CD14-positive monocyte (primary cell): ENCODE measurements around the gene TBC1D5. TPM values are rescaled to one million over a fixed set of nuclear protein-coding genes. Genes with fewer than 3 reads are reported as not detected.

ENCODE experiments used
- DNase-seq, 3 donors: peaks; one replicate each; pipeline ENCODE4 v3.0.0-alpha.2; 2011 to 2022
- H2AFZ ChIP-seq: 2 replicates; pipeline ENCODE4 v1.6.0; 2012; ENCODE audit warnings: mild to moderate bottlenecking, low read depth, low read length, inconsistent platforms; ENCODE audit not compliant: insufficient read depth, poor library complexity, severe bottlenecking
- H3K27ac ChIP-seq, 2 donors: 1 replicate in 1 of 2; 2 replicates in 1 of 2; pipeline ENCODE4 v1.5.1; 2012 to 2013; ENCODE audit warnings: low read length in 2 of 2, control low read depth in 1 of 2, inconsistent platforms in 1 of 2, low read depth in 1 of 2, mild to moderate bottlenecking in 1 of 2
- H3K27me3 ChIP-seq, 2 donors: one replicate each; pipeline versions ENCODE4 v1.6.0 to v1.6.1; 2011 to 2013; ENCODE audit warnings: low read length in 2 of 2; ENCODE audit not compliant: control insufficient read depth in 2 of 2, insufficient read depth in 2 of 2
- H3K36me3 ChIP-seq, 2 donors: replicated peaks in 1 of 2; 1 replicate in 1 of 2; 2 replicates in 1 of 2; pipeline versions ENCODE4 v1.5.1 to v1.6.1; 2012 to 2013; ENCODE audit warnings: low read length in 2 of 2, control low read depth in 1 of 2, inconsistent platforms in 1 of 2, mild to moderate bottlenecking in 1 of 2; ENCODE audit not compliant: insufficient read depth in 2 of 2, control insufficient read depth in 1 of 2
- H3K4me1 ChIP-seq, 2 donors: 1 replicate in 1 of 2; 2 replicates in 1 of 2; pipeline versions ENCODE4 v1.5.1 to v1.6.1; 2012 to 2013; ENCODE audit warnings: low read length in 2 of 2, control low read depth in 1 of 2, inconsistent platforms in 1 of 2, mild to moderate bottlenecking in 1 of 2, moderate library complexity in 1 of 2; ENCODE audit not compliant: insufficient read depth in 2 of 2, control insufficient read depth in 1 of 2
- H3K4me2 ChIP-seq: replicated peaks from 2 replicates; pipeline ENCODE3; 2012; ENCODE audit warnings: low read length, moderate library complexity, mild to moderate bottlenecking; ENCODE audit not compliant: poor library complexity, severe bottlenecking; ENCODE audit errors: extremely low read depth
- H3K4me3 ChIP-seq, 3 experiments: fragments of 200-600 bp in 1 of 3; sonication (generic) in 1 of 3; replicated peaks in 1 of 3; 1 replicate in 2 of 3; 2 replicates in 1 of 3; pipeline ENCODE4 v1.5.1; 2011 to 2013; ENCODE audit warnings: low read length in 3 of 3, mild to moderate bottlenecking in 3 of 3, control low read depth in 2 of 3, low read depth in 2 of 3, inconsistent platforms in 1 of 3, moderate library complexity in 1 of 3
- H3K79me2 ChIP-seq: 2 replicates; pipeline ENCODE4 v1.6.0; 2012; ENCODE audit warnings: mild to moderate bottlenecking, control low read depth, inconsistent platforms, low read length, moderate library complexity; ENCODE audit not compliant: insufficient read depth
- H3K9ac ChIP-seq: 2 replicates; pipeline ENCODE4 v1.6.0; 2017; ENCODE audit warnings: low read length, mild to moderate bottlenecking; ENCODE audit not compliant: insufficient read depth, poor library complexity, severe bottlenecking
- H3K9me3 ChIP-seq, 2 donors: replicated peaks in 1 of 2; 1 replicate in 1 of 2; 2 replicates in 1 of 2; pipeline versions ENCODE4 v1.5.1 to v1.6.1; 2012 to 2013; ENCODE audit warnings: low read length in 2 of 2, control low read depth in 1 of 2; ENCODE audit not compliant: control insufficient read depth in 1 of 2, insufficient read depth in 1 of 2
- H4K20me1 ChIP-seq: 2 replicates; pipeline ENCODE4 v1.6.0; 2012; ENCODE audit warnings: mild to moderate bottlenecking, low read length, control low read depth, moderate library complexity; ENCODE audit not compliant: insufficient read depth
- H3K27ac Mint-ChIP-seq, 7 donors: one replicate each; pipeline ENCODE4 v1.8.0; 2020; ENCODE audit warnings: mild to moderate bottlenecking in 7 of 7, mixed read lengths in 7 of 7, moderate library complexity in 6 of 7, inconsistent platforms in 2 of 7
- H3K27me3 Mint-ChIP-seq, 3 donors: one replicate each; pipeline ENCODE4 v1.8.0; 2021 to 2022; ENCODE audit warnings: low read depth in 3 of 3, mild to moderate bottlenecking in 3 of 3, mixed read lengths in 3 of 3, moderate library complexity in 3 of 3, inconsistent platforms in 1 of 3
- H3K36me3 Mint-ChIP-seq, 2 donors: one replicate each; pipeline ENCODE4 v1.8.0; 2020; ENCODE audit warnings: mixed read lengths in 2 of 2, inconsistent platforms in 1 of 2, mild to moderate bottlenecking in 1 of 2
- H3K4me1 Mint-ChIP-seq: one replicate; pipeline ENCODE4 v1.8.0; 2020; ENCODE audit warnings: mild to moderate bottlenecking, mixed read lengths
- H3K4me3 Mint-ChIP-seq, 2 donors: one replicate each; pipeline ENCODE4 v1.8.0; 2020; ENCODE audit warnings: mild to moderate bottlenecking in 2 of 2, mixed read lengths in 2 of 2, moderate library complexity in 1 of 2
- H3K9me3 Mint-ChIP-seq, 7 donors: one replicate each; pipeline ENCODE4 v1.8.0; 2020 to 2022; ENCODE audit warnings: mixed read lengths in 7 of 7, mild to moderate bottlenecking in 6 of 7, moderate library complexity in 6 of 7, inconsistent platforms in 2 of 7
- CTCF ChIP-seq: fragments of 200-600 bp; IDR thresholded peaks from one replicate; pipeline ENCODE4 v1.8.0; 2022; ENCODE audit warnings: antibody characterized with exemption, mild to moderate bottlenecking
- WGBS: methylation state at CpG from one replicate; pipeline ENCODE4 v1.1.5; 2013; ENCODE audit warnings: missing lambda C conversion rate; ENCODE audit not compliant: insufficient coverage; 5-methylcytosine and 5-hydroxymethylcytosine counted together
- intact Hi-C, 2 donors: fragments of 100-400 bp; cut with micrococcal nuclease; formaldehyde crosslinking; loops; one replicate each; pipeline versions ENCODE4 v1.15.0 to v1.15.1; 2023
- polyA plus RNA-seq, 3 donors: library from polyadenylated mRNA; depleted of rRNA in 1 of 3; unstranded in 2 of 3; stranded (reverse) in 1 of 3; fragments of 300-500 nt in 2 of 3; fragments of >200 nt in 1 of 3; fragmentation: Illumina TruSeq in 2 of 3; gene quantifications; 1 replicate in 2 of 3; 2 replicates in 1 of 3; pipeline ENCODE4 v1.2.3, GENCODE V29; 2012 to 2021

TBC1D5 gene
- polyA plus RNA-seq, 3 donors, result 17.6 to 35.3 (median 21.0) TPM

GRCh38 chr3:17155951-17156350, 586.5 kb downstream of the TBC1D5 start:
- Histone ChIP-seq H3K9ac (no peak overlapping the region), H3K4me3 (no peak overlapping the region), H3K36me3 (peaks cover 62 to 81% of the 10 kb centered on the region in 2 donors), H3K4me2 (no peak overlapping the region), H3K9me3 (peaks cover 18 to 42% of the 10 kb centered on the region in 2 donors), H2AFZ (no peak overlapping the region), H3K79me2 (no peaks in the 10 kb centered on the region), H3K27me3 (no peaks in the 10 kb centered on the region), H3K4me1 (no peaks in the 10 kb centered on the region), H4K20me1 (no peaks in the 10 kb centered on the region), H3K27ac (no peak overlapping the region)
- DNase-seq, result no peak
- Mint-ChIP-seq H3K36me3 (peaks cover 70 to 81% of the 10 kb centered on the region in 2 donors), H3K4me1 (no peaks in the 10 kb centered on the region), H3K4me3 (no peak overlapping the region), H3K9me3 (peaks cover 23 to 39% (median 29%) of the 10 kb centered on the region in 7 donors), H3K27me3 (no peaks in the 10 kb centered on the region), H3K27ac (peak overlapping the region in 1 of 7 donors; percentile 40)
- 100% methylated on average over 1 of the region's 1 CpG for WGBS
- TF ChIP-seq CTCF, result no peak
- intact Hi-C loops, result no loop called here

- intact Hi-C loops, result no loop called here
- Histone ChIP-seq H3K4me3 (no peak overlapping the region), H3K27me3 (no peaks in the 10 kb centered on the region), H3K4me1 (no peaks in the 10 kb centered on the region), H3K36me3 (peaks cover 56 to 71% of the 10 kb centered on the region in 2 donors), H3K9ac (no peak overlapping the region), H3K4me2 (no peak overlapping the region), H3K79me2 (no peaks in the 10 kb centered on the region), H2AFZ (no peak overlapping the region), H3K9me3 (peaks cover 18 to 42% of the 10 kb centered on the region in 2 donors), H3K27ac (no peak overlapping the region), H4K20me1 (no peaks in the 10 kb centered on the region)
- H3K27ac Mint-ChIP-seq, result peak overlapping the region in 1 of 7 donors; percentile 53
- no peak for DNase-seq
- WGBS, result 100% methylated on average over 7 of the region's 10 CpGs
- peaks cover 60 to 72% of the 10 kb centered on the region in 2 donors for H3K36me3 Mint-ChIP-seq
- H3K27me3 Mint-ChIP-seq, result no peaks in the 10 kb centered on the region
- H3K4me3 Mint-ChIP-seq, result no peak overlapping the region
- TF ChIP-seq CTCF, result no peak
- no peaks in the 10 kb centered on the region for H3K4me1 Mint-ChIP-seq
- H3K9me3 Mint-ChIP-seq, result peaks cover 24 to 40% (median 32%) of the 10 kb centered on the region in 7 donors
Measured at GRCh38 chr3:17154941-17155340, 587.5 kb downstream of the TBC1D5 start.
